Loucy (cell line): ENCODE results near the gene PGBD1.

ENCODE experiments used
- H2AFZ ChIP-seq: fragments of 200-600 bp; sonication (generic); 2 replicates; pipeline ENCODE4 v1.6.0; 2016; ENCODE audit warnings: antibody characterized with exemption, mild to moderate bottlenecking, low read length, moderate library complexity
- H3F3A ChIP-seq: fragments of 200-600 bp; 2 replicates; pipeline ENCODE4 v1.6.0; 2016; ENCODE audit warnings: antibody characterized with exemption, low read depth, mild to moderate bottlenecking
- H3K27me3 ChIP-seq: fragments of 200-600 bp; sonication (generic); 2 replicates; pipeline ENCODE4 v1.6.1; 2014; ENCODE audit warnings: low read length, mild to moderate bottlenecking; ENCODE audit not compliant: insufficient read depth, poor library complexity, severe bottlenecking
- H3K36me3 ChIP-seq: fragments of 200-600 bp; sonication (generic); 2 replicates; pipeline ENCODE4 v1.6.1; 2016; ENCODE audit warnings: low read length; ENCODE audit not compliant: insufficient read depth
- H3K4me1 ChIP-seq: fragments of 200-600 bp; sonication (generic); 2 replicates; pipeline ENCODE4 v1.5.1; 2014; ENCODE audit warnings: low read length, mild to moderate bottlenecking; ENCODE audit not compliant: insufficient read depth, poor library complexity, severe bottlenecking
- H3K4me2 ChIP-seq: fragments of 200-600 bp; sonication (generic); 2 replicates; pipeline ENCODE4 v1.6.0; 2014; ENCODE audit warnings: antibody characterized with exemption, low read length, low read depth, mild to moderate bottlenecking; ENCODE audit not compliant: poor library complexity, severe bottlenecking
- H3K4me3 ChIP-seq: fragments of 200-600 bp; sonication (generic); 2 replicates; pipeline ENCODE4 v1.5.1; 2014; ENCODE audit warnings: low read length, mild to moderate bottlenecking, mixed read lengths; ENCODE audit not compliant: poor library complexity, severe bottlenecking
- H3K79me2 ChIP-seq: fragments of 200-600 bp; sonication (generic); 2 replicates; pipeline ENCODE4 v1.6.1; 2014; ENCODE audit warnings: low read length; ENCODE audit not compliant: insufficient read depth
- H3K9ac ChIP-seq: fragments of 200-600 bp; sonication (generic); 2 replicates; pipeline ENCODE4 v1.6.0; 2014; ENCODE audit warnings: mild to moderate bottlenecking, low read depth, low read length, moderate library complexity; ENCODE audit not compliant: poor library complexity, severe bottlenecking
- H3K9me2 ChIP-seq: fragments of 200-600 bp; sonication (generic); replicated peaks from 2 replicates; pipeline ENCODE4 v1.6.1; 2016; ENCODE audit warnings: low read depth, low read length, mixed read lengths
- H3K9me3 ChIP-seq: fragments of 200-600 bp; sonication (generic); 2 replicates; pipeline ENCODE4 v1.6.1; 2014; ENCODE audit warnings: mild to moderate bottlenecking, antibody characterized with exemption, low read length, low read depth; ENCODE audit not compliant: insufficient read depth
- H4K20me1 ChIP-seq: fragments of 200-600 bp; sonication (generic); 2 replicates; pipeline ENCODE4 v1.6.0; 2014; ENCODE audit warnings: antibody characterized with exemption, low read length, mild to moderate bottlenecking; ENCODE audit not compliant: insufficient read depth, poor library complexity, severe bottlenecking
- CTCF ChIP-seq: fragments of 200-600 bp; sonication (generic); conservative IDR thresholded peaks from 2 replicates; pipeline ENCODE4 v1.5.1; 2014; ENCODE audit warnings: mild to moderate bottlenecking, antibody characterized with exemption, low read length
- EZH2phosphoT487 ChIP-seq: fragments of 200-600 bp; IDR thresholded peaks from 2 replicates; pipeline ENCODE4 v1.6.1; 2018; ENCODE audit warnings: antibody characterized with exemption, mild to moderate bottlenecking, moderate library complexity, borderline replicate concordance

PGBD1 gene

GRCh38 chr6:28264834-28265401 lies 16.5 kb upstream of the PGBD1 start:
- H3K27me3 ChIP-seq, result no peaks in the 10 kb centered on the region
- peak overlapping the region; percentile 0 for H3K9ac ChIP-seq

GRCh38 chr6:28266563-28266961 lies 14.8 kb upstream of the PGBD1 start:
- H3K79me2 ChIP-seq, result peaks cover 23% of the 10 kb centered on the region
- H3K4me2 ChIP-seq, result peak overlapping the region; percentile 91
- H2AFZ ChIP-seq, result peak overlapping the region; percentile 93
- no peaks in the 10 kb centered on the region for H4K20me1 ChIP-seq
- H3K27me3 ChIP-seq, result no peaks in the 10 kb centered on the region
- no peak for TF ChIP-seq EZH2phosphoT487
- no peak for TF ChIP-seq CTCF
- H3K9me2 ChIP-seq, result no peaks in the 10 kb centered on the region
- H3K4me3 ChIP-seq, result peak overlapping the region; percentile 80
- no peaks in the 10 kb centered on the region for H3K36me3 ChIP-seq
- H3K9me3 ChIP-seq, result no peaks in the 10 kb centered on the region
- H3K4me1 ChIP-seq, result peaks cover 33% of the 10 kb centered on the region
- H3F3A ChIP-seq, result no peaks in the 10 kb centered on the region
- peak overlapping the region; percentile 80 for H3K9ac ChIP-seq

More at GRCh38 chr6:28264834-28265401, 16.5 kb upstream of the PGBD1 start:
- Histone ChIP-seq H3K4me1 (peaks cover 33% of the 10 kb centered on the region), H3K79me2 (peaks cover 15% of the 10 kb centered on the region), H3K4me2 (no peak overlapping the region), H2AFZ (no peak overlapping the region), H3K9me3 (no peaks in the 10 kb centered on the region), H3K9me2 (no peaks in the 10 kb centered on the region), H4K20me1 (no peaks in the 10 kb centered on the region), H3K36me3 (no peaks in the 10 kb centered on the region), H3F3A (no peaks in the 10 kb centered on the region), H3K4me3 (no peak overlapping the region)
- no peak for TF ChIP-seq CTCF
- TF ChIP-seq EZH2phosphoT487, result no peak

GRCh38 chr6:28266962-28267694 lies 14.2 kb upstream of the PGBD1 start, which contains the start of gene ZSCAN26:
Gene ZSCAN26 (plus strand): TSS chr6:28267143. CDS start chr6:28271920, 4,777 bp downstream.
- H4K20me1 ChIP-seq, result no peaks in the 10 kb centered on the region
- no peaks in the 10 kb centered on the region for H3F3A ChIP-seq
- peaks cover 5% of the 10 kb centered on the region; the same call in 1 of the 2 replicates for H3K36me3 ChIP-seq
- peak within 1 kb of the TSS; percentile 91 for H3K4me2 ChIP-seq
- H3K9me3 ChIP-seq, result no peaks in the 10 kb centered on the region
- H3K4me1 ChIP-seq, result peaks cover 33% of the 10 kb centered on the region
- no peaks in the 10 kb centered on the region for H3K27me3 ChIP-seq
- peaks cover 23% of the 10 kb centered on the region for H3K79me2 ChIP-seq
- H2AFZ ChIP-seq, result peak within 1 kb of the TSS; percentile 93
- H3K9ac ChIP-seq, result peak within 1 kb of the TSS; percentile 80
- no peaks in the 10 kb centered on the region for H3K9me2 ChIP-seq
- H3K4me3 ChIP-seq, result peak within 1 kb of the TSS; percentile 80
- TF ChIP-seq CTCF (no peak), EZH2phosphoT487 (no peak)
